HG03025 (cell line): ENCODE data around the gene LEKR1.
"Not testable (repeated sequence)": the region's sequence is repeated elsewhere in the genome, so short reads cannot be mapped to it uniquely, and the experiment has no call there.

Source experiments
- ATAC-seq: cut with Tn5 transposase; IDR thresholded peaks from one replicate; pipeline ENCODE4 v1.9.1; 2021; ENCODE audit warnings: mild to moderate bottlenecking, moderate library complexity; ENCODE audit not compliant: unreplicated experiment, low FRiP score

Gene LEKR1

DNA sequence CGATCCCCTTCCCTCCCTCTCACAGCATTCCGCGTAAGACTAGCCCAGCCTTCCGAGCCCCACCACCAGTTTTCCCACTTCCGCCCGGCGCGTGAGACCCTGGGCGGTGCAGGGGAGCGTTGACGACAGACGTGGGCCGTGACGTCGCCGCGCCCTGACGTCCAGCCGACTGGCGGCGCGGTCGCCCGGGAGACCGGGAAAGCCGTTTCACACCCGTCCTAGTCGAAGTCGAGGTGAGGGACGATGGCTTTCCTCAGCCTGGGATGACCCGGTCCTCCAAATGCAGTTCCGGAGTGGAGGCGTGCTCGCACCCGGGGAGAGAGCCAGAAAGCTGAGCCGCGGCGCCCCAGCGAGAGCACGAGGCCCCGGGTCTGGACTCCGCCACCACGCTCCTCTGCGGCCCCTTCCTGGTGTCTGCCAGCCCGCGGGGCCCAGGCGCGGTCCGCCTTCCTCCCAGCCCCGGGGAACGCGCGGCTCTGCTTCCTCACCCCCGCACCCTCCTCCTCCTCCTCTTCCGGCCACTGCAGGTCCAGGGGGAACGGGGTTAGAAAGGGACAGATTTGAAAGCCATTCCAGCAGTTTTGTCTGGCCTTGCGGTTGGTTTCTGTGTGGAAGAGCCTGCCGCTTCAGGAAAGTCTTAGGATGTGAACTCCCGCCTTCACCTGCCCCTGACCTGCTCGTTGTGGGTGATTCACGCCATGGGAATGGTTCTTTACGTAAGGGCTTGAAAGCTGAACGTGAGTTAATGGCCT, at the start of gene LEKR1:
Gene LEKR1, plus strand, starts transcription at position 210 of the 752 bp plus-strand sequence. CDS start 2,977 bp downstream, outside the sequence.
- peak; percentile 79 for ATAC-seq

DNA sequence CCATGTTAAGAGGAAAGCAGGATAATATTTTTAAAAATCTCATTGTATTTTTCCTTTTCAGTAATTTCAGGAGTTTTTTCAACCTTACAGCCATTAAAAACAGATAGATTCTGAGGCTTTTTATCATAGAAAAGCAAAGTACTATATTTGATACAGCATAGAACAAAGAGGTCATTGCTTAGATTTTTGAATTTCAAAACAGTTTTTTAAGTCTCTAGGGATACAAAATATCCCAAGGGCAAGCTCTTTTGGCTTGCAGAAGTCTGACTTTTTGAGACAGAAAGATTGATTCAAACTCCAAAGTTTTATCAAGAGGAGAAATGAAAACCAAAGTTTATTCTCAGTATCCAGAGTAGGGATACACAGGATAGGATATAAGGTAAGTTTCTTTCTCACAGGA, 49.3 kb upstream of the LEKR1 start:
- no peak for ATAC-seq

DNA sequence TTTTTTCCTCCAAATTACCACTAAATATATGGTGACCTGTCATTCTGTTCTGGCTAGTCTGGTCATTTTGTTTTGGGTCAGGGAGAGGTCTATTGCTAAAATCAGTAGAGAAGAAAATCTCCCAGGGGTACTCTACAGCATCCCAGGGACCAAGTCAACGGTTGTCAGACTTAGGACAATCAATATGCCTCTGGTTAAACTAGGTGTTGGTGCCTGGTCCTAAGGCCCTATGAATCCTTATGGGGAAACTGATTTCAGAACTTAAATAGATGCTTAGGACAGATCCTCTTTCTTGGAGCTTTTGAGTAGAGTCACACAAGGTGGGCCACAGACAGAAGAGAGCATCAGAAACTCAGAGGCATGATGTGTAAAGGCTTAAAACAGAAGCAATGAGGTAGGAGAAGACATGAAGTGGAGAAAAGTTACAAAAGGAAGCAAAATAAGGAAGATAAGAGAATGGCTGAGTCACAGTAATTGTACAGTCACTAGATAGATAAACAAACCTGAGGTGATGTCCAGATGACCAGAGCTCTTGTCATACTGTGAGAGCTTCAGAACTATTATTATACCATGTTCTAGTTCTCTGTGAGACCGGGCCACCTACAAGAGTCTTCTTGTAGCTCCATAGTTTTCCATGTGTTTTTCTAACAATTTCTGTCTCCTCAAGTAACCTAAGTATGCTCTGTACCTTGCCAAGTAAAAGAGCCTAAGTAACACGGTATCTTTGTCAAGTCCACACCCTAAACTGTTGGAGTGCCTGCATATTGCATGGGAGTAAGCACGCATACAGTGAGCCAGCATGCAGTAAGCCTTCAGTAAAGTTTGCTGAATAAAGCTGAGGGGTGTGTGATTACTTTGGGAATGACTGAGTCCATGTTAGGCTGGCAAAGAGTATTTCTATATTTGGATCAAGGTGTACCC, 44.6 kb upstream of the LEKR1 start:
- ATAC-seq, result no peak

DNA sequence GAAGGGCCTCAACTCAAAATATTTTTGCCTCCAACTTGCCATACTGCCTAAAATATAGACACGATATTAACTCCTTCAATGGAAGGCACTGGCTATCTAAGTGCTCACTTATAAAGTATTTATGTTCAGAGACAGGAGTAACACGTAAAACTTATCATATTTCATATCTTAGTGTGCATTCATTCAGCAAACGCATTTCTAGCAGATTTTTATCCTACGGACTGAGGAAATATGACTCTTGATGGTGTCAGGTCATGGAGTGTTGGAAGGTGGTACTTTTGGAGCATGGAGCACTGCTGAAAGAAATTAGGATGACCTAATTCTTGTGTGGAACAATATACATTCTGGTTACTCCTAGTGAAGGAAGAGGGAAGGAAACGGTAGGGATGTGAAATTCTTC, 43.8 kb upstream of the LEKR1 start:
- no peak for ATAC-seq

DNA sequence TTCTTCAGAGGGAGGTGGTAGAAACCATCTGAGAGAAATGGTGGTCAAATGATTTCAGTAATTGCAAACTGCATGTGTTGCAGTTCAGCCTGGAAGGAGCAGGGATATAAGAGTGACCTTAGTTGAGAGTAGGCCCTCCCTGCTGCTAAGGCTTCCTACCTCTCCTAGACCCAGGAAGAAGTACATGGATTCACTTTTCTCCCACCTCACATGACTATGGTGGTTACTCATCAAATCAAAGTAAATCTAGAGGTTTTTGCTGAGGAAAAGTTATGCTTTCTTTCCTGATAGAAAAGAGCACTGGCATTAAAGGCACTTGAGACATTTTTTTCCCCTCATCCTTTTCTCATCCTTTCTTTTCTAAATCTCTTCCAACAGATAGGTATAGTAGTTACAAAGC, 43.2 kb upstream of the LEKR1 start:
- ATAC-seq, result no peak

DNA sequence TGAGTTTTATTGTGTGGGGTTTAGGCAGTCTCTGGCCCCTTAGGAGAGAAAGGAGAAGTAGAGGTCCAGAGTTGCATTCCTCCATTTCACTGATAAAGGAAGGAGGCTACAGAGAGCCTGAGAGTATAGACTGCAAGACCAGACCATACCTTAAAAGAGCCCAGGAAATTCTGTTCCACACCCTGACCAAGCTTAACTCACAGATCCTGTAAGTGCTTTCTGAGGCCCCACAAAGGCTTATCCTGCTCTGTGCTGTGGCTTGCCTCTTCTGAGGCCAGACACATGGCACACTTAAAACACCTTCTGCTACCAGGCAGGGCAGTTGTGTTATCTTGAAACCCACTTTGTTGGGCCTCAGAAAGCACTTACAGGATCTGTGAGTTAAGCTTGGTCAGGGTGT, 39.2 kb upstream of the LEKR1 start:
- no peak for ATAC-seq

DNA sequence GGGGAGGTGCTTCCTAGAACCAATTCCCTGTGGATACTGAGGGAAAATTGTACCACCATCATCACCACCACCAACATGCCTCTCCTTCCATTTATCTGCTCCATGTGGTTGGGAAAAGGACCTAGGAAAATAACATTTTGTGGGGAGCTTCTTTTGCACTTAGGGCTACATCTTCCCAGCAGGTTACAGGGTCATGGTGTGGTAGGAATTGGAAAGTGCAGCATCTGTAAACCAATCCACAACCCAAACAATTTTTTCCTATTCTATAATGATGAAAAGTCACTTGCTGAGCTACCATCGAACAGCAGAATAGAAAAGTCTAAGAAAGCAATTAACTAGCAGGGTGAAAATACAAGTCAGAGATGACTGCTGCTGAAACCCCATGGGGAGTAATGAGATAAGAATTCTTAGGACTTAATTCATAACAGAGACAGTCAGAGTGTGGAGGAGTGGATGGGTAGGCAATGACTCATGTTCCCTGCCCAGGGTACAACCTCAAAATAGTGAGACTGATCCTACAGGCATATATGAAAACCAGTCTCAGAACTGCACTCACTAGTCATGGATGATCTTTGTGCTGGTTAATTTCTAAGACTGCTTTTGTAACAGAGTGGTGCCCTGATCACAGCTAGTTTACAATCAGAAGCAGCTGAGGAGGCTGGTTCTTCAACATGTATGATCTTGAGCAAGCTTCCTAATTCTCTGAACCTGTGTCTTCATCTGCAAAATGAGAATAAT, 38.1 kb upstream of the LEKR1 start:
- no peak for ATAC-seq

DNA sequence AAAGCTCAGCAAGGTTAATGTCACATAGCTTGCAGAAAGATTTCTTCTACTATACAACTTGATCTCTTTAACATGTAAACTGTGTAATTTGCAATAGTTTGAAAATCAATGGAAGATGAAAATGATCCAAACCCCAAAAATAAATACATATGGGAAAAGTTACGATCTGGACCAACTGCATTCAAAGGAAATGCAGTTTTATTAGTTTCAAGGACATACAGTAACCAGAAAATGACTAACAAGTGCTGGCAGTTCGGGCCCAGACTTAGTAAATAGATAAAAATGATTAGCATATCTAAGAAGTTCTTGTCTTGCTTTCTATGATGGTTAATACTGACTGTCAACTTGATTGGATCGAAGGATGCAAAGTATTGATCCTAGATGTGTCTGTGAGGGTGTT, 37.3 kb upstream of the LEKR1 start:
- ATAC-seq, result no peak

DNA sequence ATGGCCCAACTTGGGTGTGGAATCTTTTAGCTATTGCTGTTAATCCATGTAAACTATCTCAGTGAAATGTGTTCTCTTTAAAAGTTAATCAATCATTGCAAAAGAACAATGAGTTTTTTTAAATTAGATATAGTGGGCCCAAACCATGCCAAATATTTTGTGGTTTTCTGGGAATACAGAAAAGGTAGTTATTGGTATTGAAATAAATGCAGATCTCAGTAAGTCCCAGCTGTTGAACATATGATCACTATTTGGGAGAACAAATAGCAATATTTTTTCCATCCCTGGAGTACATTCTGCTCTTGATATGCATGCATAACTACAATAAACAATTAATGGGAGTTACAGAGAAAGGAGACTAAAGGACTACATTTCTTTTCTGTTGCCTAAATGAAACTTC, 36.0 kb upstream of the LEKR1 start:
- no peak for ATAC-seq

DNA sequence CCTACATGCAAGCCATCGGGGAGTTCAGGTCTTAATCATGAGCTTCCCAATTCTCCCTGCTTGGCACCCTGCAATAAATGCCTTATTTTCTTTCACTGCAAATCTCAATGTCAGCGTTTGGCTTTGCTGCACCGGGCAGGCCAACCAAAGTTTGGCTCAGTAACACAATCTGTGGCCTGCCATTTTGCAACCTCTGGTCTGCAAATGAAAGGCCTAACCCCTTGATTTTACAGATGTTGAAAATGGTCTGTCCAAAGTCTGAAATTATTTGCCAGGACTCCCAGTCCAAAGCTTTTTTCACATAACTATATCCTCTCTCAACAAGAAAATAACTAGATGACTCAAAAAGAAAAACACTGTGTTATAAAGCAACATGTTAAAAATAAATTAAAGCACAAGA, 34.0 kb upstream of the LEKR1 start:
- no peak for ATAC-seq

DNA sequence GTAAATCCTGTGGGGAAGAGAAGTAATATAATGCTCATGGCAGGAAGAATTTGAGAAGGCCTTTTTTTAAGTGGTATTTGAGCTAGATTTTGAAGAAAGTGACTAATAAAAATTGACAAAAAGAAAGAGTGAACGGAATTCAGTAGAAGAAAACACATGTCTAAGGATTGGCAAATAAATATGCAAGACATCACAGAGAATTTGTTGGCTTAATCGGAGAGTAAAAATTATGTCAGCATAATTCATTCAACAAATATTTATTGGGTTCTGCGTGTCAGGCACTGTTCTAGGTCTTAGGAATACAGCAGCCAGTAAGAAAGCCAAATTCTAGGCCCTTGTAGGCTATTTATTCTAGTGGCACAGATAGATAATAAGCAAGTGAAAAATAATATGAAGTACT, 33.6 kb upstream of the LEKR1 start:
- ATAC-seq, result no peak

DNA sequence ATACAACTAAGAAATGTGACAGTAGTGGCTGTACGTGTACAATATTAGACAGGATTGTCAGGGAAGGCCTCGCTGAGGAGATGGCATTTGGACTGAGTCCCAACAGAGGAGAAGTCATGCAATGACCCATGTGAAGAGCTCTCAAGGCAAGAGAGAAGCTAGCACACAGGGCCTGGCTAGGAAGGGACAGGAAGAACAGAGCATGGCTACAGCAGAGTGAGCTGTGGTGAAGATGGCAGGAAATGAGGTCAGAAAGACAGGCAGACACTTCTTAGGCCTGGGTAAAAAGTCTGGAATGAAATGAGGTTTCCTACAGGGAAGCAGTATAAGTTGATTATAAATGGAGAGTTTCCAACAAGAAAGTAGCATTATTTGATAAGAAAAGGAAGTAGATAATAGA, 33.2 kb upstream of the LEKR1 start:
- no peak for ATAC-seq

DNA sequence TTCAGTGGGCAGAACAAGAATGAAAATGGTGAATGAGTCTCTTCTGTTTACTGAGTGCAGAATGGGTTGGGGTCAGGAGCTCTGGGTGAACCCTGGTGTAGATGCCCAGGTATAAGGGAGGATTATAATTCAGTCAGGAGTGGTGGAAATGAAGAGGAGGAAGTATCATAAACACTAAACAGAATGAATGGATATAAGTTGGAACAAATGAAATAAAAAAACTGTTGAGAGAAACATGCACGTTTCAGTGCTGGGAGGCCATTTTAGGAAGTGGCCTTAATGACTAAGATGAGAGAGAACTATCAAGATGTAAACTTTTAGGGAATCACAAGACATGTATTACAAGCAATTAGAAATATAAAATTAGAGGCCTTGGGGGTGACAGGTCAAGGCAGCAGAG, 32.8 kb upstream of the LEKR1 start:
- no peak for ATAC-seq

DNA sequence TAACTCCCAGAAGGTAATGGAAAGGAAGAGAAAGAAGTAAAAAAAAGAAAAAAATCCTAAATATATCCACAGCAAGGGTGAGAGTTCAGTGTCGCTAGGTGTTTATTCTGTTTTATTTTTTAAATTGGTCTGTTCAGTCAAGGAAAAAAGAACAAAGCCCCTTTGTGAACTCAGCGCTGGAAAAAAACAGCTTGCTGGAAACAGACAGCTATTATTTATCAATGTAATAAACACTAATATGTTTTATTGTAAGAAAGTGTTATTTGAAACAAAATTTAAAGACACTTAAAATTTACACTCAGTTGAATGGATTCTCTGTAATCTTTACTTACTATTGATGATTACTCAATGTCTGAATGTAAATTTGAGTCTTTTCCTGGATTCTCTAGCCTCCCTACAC, 32.3 kb upstream of the LEKR1 start:
- ATAC-seq, result no peak

DNA sequence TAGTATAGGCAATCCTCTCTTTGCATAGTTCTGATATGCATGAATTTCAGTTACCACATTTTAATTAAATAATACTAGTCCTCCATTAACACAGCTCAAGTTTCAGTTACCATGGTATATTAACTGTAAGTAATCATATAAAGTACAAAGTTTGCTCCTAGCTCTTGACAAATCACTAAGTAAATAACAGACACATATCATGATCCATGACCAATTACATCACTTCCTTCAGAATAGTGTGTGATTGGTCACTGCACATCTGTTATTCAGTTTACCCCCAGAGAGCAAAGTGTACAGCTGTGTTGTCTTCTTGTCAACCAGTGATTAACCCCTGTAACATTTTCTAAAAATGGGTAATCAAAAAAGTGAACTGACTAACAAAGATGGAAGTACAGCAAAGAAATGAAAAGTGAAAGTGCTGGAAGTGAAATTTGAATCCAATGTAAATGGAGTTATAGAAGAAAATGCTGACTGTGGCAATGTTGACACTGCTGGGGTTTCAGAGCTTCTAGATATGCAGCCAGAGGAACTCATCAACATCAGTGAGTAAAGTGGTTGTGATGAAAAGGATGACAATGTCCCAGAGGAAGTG, 30.2 kb upstream of the LEKR1 start:
- ATAC-seq, result no peak

DNA sequence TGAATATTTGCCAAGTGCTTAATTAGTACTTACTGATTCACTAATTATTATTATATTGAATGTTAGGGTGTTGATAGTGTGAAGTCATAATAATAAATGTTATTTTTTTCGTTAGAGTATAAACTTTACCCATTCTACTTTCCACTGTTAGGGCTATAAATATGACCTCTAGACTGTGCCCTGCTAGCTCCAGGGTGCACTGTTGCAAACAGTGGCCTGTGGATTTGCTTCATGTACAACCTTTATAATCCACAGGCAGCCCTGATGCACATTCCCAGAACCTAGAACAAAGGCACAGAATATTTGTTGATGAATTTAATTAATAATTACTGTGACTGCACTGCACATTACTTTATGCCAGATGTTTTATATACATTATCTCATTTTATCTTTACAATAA, 28.8 kb upstream of the LEKR1 start:
- ATAC-seq, result no peak

DNA sequence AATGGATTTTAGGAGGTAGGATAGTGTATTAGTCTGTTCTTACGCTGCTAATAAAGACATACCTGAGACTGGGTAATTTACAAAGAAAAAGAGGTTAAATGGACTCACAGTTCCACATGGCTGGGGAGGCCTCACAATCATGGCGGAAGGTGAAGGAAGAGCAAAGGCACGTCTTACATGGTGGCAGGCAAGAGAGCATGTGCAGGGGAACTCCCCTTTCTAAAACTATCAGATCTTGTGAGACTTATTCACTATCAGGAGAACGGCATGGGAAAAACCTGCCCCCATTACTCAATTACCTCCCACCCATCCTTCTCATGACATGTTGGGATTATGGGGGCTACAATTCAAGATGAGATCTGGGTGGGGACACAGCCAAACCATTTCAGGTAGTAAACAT, 25.9 kb upstream of the LEKR1 start:
- not testable (repeated sequence) for ATAC-seq

DNA sequence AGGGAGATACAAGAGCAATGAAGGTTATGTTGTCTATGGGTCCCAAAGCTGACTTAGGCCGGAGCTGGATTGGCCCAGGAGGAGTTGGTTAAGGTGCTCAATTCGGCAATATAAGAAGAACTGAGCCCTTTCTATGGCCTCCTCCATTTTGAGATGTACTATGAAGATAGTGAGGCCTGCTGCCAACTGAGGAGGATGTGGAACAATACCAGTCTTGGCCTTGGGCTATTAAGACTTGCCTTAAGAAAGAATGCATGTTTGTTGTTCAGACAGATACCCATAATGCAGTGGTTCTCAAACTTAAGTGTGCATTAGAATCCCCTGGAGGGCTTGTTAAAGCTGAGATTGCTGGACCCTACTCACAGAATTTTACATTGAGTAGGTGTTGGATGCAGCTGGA, 24.4 kb upstream of the LEKR1 start:
- ATAC-seq, result no peak

DNA sequence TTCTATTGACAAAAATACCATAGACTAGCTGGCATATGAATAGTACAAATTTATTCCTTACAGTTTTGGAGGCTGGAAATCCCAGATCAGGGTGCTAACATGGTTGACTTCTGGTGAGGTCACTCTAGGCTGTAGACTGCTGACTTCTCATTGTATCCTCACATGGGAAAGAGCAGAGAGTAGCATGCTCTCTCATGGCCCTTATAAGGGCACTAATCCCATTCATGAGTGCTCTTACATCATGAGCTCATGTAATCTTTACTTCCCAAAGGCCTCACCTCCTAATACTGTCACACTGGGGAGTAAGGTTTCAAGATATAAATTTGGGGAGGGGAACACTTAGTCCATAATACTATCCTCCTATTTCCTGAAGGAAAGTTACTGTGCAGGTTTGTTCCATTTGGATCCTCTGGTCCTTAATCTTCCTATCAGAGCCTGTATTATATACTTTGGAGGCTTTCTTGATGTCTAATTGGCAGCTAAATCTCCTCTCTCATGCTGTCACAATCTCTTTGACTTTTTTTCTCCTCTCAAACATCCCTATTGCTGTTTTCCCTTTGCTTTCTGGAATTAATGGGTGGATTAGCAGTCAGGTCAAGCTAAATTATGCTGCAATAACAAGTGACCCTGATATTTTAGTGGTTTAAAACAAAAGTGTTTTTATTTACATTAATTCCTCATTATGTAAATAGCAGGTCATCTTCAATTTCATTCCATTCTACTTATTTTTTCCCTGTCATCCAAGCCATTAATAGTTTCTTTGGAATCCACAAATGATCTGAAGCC, 23.1 kb upstream of the LEKR1 start:
- no peak for ATAC-seq
